Measurements from ENCODE around the gene NSUN2.
"Not testable (repeated sequence)": the region's sequence is repeated elsewhere in the genome, so short reads cannot be mapped to it uniquely, and the experiment has no call there.

NSUN2 gene

GRCh38 chr5:6674886-6675285, 42.0 kb upstream of the NSUN2 start:
- TF ChIP-seq, protein P1, sequence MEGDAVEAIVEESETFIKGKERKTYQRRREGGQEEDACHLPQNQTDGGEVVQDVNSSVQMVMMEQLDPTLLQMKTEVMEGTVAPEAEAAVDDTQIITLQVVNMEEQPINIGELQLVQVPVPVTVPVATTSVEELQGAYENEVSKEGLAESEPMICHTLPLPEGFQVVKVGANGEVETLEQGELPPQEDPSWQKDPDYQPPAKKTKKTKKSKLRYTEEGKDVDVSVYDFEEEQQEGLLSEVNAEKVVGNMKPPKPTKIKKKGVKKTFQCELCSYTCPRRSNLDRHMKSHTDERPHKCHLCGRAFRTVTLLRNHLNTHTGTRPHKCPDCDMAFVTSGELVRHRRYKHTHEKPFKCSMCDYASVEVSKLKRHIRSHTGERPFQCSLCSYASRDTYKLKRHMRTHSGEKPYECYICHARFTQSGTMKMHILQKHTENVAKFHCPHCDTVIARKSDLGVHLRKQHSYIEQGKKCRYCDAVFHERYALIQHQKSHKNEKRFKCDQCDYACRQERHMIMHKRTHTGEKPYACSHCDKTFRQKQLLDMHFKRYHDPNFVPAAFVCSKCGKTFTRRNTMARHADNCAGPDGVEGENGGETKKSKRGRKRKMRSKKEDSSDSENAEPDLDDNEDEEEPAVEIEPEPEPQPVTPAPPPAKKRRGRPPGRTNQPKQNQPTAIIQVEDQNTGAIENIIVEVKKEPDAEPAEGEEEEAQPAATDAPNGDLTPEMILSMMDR (conservative IDR thresholded peaks at IDR 0.05; ENCODE audit: low read depth, low read length) = no peak
- DNase-seq (ENCODE audit: low read depth) = no peak
- no peak overlapping the region for H3K4me3 ChIP-seq (ENCODE audit: low read depth, low read length)

DNA sequence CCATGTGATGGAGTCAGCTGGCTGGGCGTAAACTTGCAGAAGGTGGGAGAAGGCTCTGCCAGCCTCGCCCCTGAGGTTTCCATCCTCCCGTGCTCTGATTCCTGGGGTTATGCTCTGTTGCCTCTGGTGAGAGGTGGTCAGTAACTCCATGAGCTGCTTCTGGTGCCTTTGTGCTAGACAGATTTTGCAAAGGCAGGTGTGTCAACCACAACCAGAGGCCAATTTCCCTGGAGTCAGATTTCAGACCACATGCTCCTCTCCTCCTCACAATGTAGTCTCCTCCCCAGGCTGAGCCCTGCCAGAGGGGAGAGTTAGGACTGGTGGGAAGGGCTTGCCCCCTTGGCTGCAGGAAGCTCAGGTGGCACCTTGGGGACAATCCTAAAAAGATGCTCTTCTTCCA, 41.6 kb upstream of the NSUN2 start:
- H3K4me3 ChIP-seq (ENCODE audit: low read depth, low read length) = no peak overlapping the region
- TF ChIP-seq, protein P1 (conservative IDR thresholded peaks at IDR 0.05; ENCODE audit: low read depth, low read length) = no peak
- no peak for DNase-seq (ENCODE audit: low read depth)

- DNase-seq (ENCODE audit: low read depth) = no peak
- H3K4me3 ChIP-seq (ENCODE audit: low read depth, low read length) = no peak overlapping the region
- TF ChIP-seq, protein P1 (conservative IDR thresholded peaks at IDR 0.05; ENCODE audit: low read depth, low read length) = no peak
Measured at GRCh38 chr5:6673963-6674362, 41.1 kb upstream of the NSUN2 start.

DNA sequence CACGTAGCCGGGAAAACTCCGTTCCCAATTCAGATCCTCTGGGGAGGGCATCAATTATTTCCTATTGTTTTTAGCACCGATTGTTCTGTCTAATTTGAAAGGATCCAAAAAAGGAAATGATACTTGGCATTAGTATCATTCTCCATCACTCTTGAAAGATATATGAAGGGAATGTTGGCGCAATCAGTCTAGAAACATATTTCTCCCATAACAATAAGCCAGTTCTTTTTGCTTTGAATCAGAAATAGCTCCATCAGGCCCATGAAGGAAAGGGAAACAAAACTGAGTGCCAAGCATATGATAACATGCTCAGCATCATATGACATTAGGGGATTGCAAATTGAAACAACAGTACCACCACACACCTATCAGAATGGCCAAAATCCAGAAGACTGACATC, 40.2 kb upstream of the NSUN2 start:
- DNase-seq (ENCODE audit: low read depth) = no peak
- TF ChIP-seq, protein P1 (conservative IDR thresholded peaks at IDR 0.05; ENCODE audit: low read depth, low read length) = no peak
- H3K4me3 ChIP-seq (ENCODE audit: low read depth, low read length) = no peak overlapping the region

DNA sequence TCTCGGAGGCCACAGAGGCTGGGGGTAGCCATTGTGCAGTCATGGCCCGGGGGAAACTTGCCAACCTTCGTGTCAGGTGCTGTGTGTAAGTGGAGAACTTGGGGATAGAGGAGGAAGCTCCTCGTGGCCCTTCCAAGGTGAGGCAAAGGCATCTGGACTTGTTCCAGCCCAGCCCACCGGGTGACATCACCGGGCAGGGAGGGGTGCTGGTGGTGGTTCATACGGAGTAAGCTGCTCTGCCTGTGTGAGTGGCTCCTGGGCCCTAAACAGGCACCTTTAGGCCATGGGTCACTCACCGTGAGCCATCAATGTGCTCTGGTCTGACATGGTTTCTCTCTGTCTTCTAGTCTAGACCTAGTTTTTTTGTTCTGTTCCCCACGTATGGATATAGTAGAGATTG, 35.9 kb upstream of the NSUN2 start:
- H3K4me3 ChIP-seq (ENCODE audit: low read depth, low read length) = not testable (repeated sequence)

DNA sequence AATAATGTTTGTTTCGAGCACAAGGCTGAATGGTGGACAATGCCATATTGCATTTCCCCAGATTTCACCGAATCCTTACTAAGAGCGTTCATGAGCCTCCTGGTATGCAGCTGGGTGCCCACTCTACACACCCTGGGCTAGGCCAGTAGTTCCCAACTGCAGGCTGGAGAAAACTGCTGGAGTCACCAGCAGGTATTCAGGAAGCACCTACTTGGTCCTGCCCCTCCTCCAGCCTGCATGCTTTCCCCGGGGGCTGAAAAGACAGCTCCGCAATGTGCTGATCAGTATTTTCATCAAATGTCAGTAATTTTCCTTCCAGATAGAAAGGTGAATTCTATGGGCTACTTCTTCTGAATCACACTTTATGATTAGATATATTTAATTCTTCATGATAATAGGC, 34.8 kb upstream of the NSUN2 start:
- H3K4me3 ChIP-seq (ENCODE audit: low read depth, low read length) = no peak overlapping the region
- TF ChIP-seq, protein P1 (conservative IDR thresholded peaks at IDR 0.05; ENCODE audit: low read depth, low read length) = no peak
- DNase-seq (ENCODE audit: low read depth) = no peak

More for the DNA sequence above, 35.9 kb upstream of the NSUN2 start:
- not testable (repeated sequence) for DNase-seq (ENCODE audit: low read depth)

DNA sequence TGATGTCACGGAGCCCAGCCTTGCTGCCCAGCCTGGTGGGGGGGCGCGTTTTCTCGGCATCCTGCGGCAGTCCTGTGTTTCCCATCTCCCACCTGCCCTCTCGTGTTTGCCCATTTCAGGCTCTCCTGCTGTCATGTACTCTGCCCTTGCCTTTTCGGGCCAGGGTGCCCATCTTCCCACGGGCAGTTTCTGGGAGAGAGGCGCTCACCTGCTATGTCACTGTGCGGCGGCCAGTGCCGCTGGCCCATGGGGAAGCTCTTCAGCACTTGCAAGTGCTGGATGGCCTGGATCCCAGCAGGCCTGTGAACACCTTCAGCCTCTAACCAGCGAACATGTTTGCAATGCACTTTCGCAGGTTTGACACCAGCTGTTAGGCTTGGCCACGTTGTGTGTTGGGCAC, 33.9 kb upstream of the NSUN2 start:
- TF ChIP-seq, protein P1 (conservative IDR thresholded peaks at IDR 0.05; ENCODE audit: low read depth, low read length) = no peak
- no peak for DNase-seq (ENCODE audit: low read depth)
- no peak overlapping the region for H3K4me3 ChIP-seq (ENCODE audit: low read depth, low read length)

GRCh38 chr5:6660688-6661087, 27.8 kb upstream of the NSUN2 start:
- TF ChIP-seq, protein P1 (conservative IDR thresholded peaks at IDR 0.05; ENCODE audit: low read depth, low read length) = no peak
- no peak for DNase-seq (ENCODE audit: low read depth)
- no peak overlapping the region for H3K4me3 ChIP-seq (ENCODE audit: low read depth, low read length)

All from choroid plexus epithelial cell (primary cell).